ENCODE measurements around the gene DMXL2.

The DMXL2 gene

GRCh38 chr15:51642696-51643095, 20.1 kb upstream of the DMXL2 start:
- Mint-ChIP-seq H3K27me3 (no peaks in the 10 kb centered on the region), H3K4me3 (no peak overlapping the region), H3K36me3 (no peaks in the 10 kb centered on the region), H3K27ac (no peak overlapping the region), H3K9me3 (ENCODE audit: low read depth) (no peaks in the 10 kb centered on the region), H3K4me1 (ENCODE audit: low read depth) (no peaks in the 10 kb centered on the region)

GRCh38 chr15:51641490-51642130, 19.0 kb upstream of the DMXL2 start:
- no peaks in the 10 kb centered on the region for H3K9me3 Mint-ChIP-seq (ENCODE audit: low read depth)
- no peak overlapping the region for H3K27ac Mint-ChIP-seq
- no peaks in the 10 kb centered on the region for H3K27me3 Mint-ChIP-seq
- no peaks in the 10 kb centered on the region for H3K4me1 Mint-ChIP-seq (ENCODE audit: low read depth)
- H3K36me3 Mint-ChIP-seq = no peaks in the 10 kb centered on the region
- H3K4me3 Mint-ChIP-seq = no peak overlapping the region

GRCh38 chr15:51634591-51635198, 12.1 kb upstream of the DMXL2 start:
- H3K27ac Mint-ChIP-seq = no peak overlapping the region
- no peaks in the 10 kb centered on the region for H3K27me3 Mint-ChIP-seq
- no peaks in the 10 kb centered on the region for H3K9me3 Mint-ChIP-seq (ENCODE audit: low read depth)
- no peak overlapping the region for H3K4me3 Mint-ChIP-seq
- no peaks in the 10 kb centered on the region for H3K36me3 Mint-ChIP-seq
- H3K4me1 Mint-ChIP-seq (ENCODE audit: low read depth) = no peaks in the 10 kb centered on the region

- Mint-ChIP-seq H3K4me1 (ENCODE audit: low read depth) (no peaks in the 10 kb centered on the region), H3K27ac (no peak overlapping the region), H3K4me3 (no peak overlapping the region), H3K27me3 (peaks cover 9% of the 10 kb centered on the region), H3K36me3 (no peaks in the 10 kb centered on the region), H3K9me3 (ENCODE audit: low read depth) (no peaks in the 10 kb centered on the region)
Observed at GRCh38 chr15:51629612-51630011, 7.0 kb upstream of the DMXL2 start.

GRCh38 chr15:51625236-51625635, 2.7 kb upstream of the DMXL2 start:
- Mint-ChIP-seq H3K4me1 (ENCODE audit: low read depth) (peaks cover 9% of the 10 kb centered on the region), H3K9me3 (ENCODE audit: low read depth) (no peaks in the 10 kb centered on the region), H3K27ac (no peak overlapping the region), H3K36me3 (no peaks in the 10 kb centered on the region), H3K4me3 (no peak overlapping the region), H3K27me3 (peaks cover 9% of the 10 kb centered on the region)

GRCh38 chr15:51624022-51624421, 1.5 kb upstream of the DMXL2 start:
- Mint-ChIP-seq H3K36me3 (no peaks in the 10 kb centered on the region), H3K9me3 (ENCODE audit: low read depth) (no peaks in the 10 kb centered on the region), H3K27ac (no peak overlapping the region), H3K27me3 (peaks cover 9% of the 10 kb centered on the region), H3K4me3 (peak overlapping the region; percentile 20), H3K4me1 (ENCODE audit: low read depth) (peaks cover 9% of the 10 kb centered on the region)

GRCh38 chr15:51623386-51623938, 891 bp upstream of the DMXL2 start:
- Mint-ChIP-seq H3K27me3 (peaks cover 9% of the 10 kb centered on the region), H3K36me3 (no peaks in the 10 kb centered on the region), H3K27ac (peak overlapping the region; percentile 8)

GRCh38 chr15:51621936-51622603, 501 bp downstream of the DMXL2 start:
- H3K27me3 Mint-ChIP-seq = peaks cover 4% of the 10 kb centered on the region
- H3K9me3 Mint-ChIP-seq (ENCODE audit: low read depth) = no peaks in the 10 kb centered on the region
- peaks cover 9% of the 10 kb centered on the region for H3K4me1 Mint-ChIP-seq (ENCODE audit: low read depth)
- peak overlapping the region; percentile 46 for H3K27ac Mint-ChIP-seq
- peak overlapping the region; percentile 85 for H3K4me3 Mint-ChIP-seq
- no peaks in the 10 kb centered on the region for H3K36me3 Mint-ChIP-seq

More at GRCh38 chr15:51623386-51623938, 891 bp upstream of the DMXL2 start:
- peak overlapping the region; percentile 85 for H3K4me3 Mint-ChIP-seq
- H3K4me1 Mint-ChIP-seq (ENCODE audit: low read depth) = peaks cover 9% of the 10 kb centered on the region
- no peaks in the 10 kb centered on the region for H3K9me3 Mint-ChIP-seq (ENCODE audit: low read depth)

GRCh38 chr15:51621155-51621765, 1.3 kb downstream of the DMXL2 start:
- Mint-ChIP-seq H3K9me3 (ENCODE audit: low read depth) (no peaks in the 10 kb centered on the region), H3K4me3 (peak overlapping the region; percentile 85)

GRCh38 chr15:51620641-51621040, 1.9 kb downstream of the DMXL2 start:
- no peaks in the 10 kb centered on the region for H3K9me3 Mint-ChIP-seq (ENCODE audit: low read depth)
- no peak overlapping the region for H3K27ac Mint-ChIP-seq
- H3K4me1 Mint-ChIP-seq (ENCODE audit: low read depth) = peaks cover 9% of the 10 kb centered on the region
- H3K27me3 Mint-ChIP-seq = peaks cover under 1% of the 10 kb centered on the region
- peaks cover 3% of the 10 kb centered on the region for H3K36me3 Mint-ChIP-seq
- peak overlapping the region; percentile 56 for H3K4me3 Mint-ChIP-seq

More at GRCh38 chr15:51621155-51621765, 1.3 kb downstream of the DMXL2 start:
- Mint-ChIP-seq H3K4me1 (ENCODE audit: low read depth) (peaks cover 9% of the 10 kb centered on the region), H3K27ac (no peak overlapping the region), H3K27me3 (peaks cover 2% of the 10 kb centered on the region), H3K36me3 (no peaks in the 10 kb centered on the region)

- Mint-ChIP-seq H3K27ac (no peak overlapping the region), H3K4me3 (no peak overlapping the region), H3K9me3 (ENCODE audit: low read depth) (no peaks in the 10 kb centered on the region), H3K27me3 (no peaks in the 10 kb centered on the region), H3K4me1 (ENCODE audit: low read depth) (peaks cover 9% of the 10 kb centered on the region), H3K36me3 (peaks cover 4% of the 10 kb centered on the region)
Observed at GRCh38 chr15:51620122-51620521, 2.4 kb downstream of the DMXL2 start.

- Mint-ChIP-seq H3K36me3 (peaks cover 4% of the 10 kb centered on the region), H3K27me3 (no peaks in the 10 kb centered on the region), H3K27ac (no peak overlapping the region), H3K4me3 (no peak overlapping the region), H3K4me1 (ENCODE audit: low read depth) (peaks cover 9% of the 10 kb centered on the region), H3K9me3 (ENCODE audit: low read depth) (no peaks in the 10 kb centered on the region)
Observed at GRCh38 chr15:51619331-51620035, 3.1 kb downstream of the DMXL2 start.

- Mint-ChIP-seq H3K4me1 (ENCODE audit: low read depth) (peaks cover 4% of the 10 kb centered on the region), H3K4me3 (no peak overlapping the region), H3K36me3 (peaks cover 9% of the 10 kb centered on the region), H3K9me3 (ENCODE audit: low read depth) (peaks cover 4% of the 10 kb centered on the region), H3K27me3 (no peaks in the 10 kb centered on the region), H3K27ac (no peak overlapping the region)
Observed at GRCh38 chr15:51617886-51618285, 4.7 kb downstream of the DMXL2 start.

GRCh38 chr15:51613951-51614350, 8.6 kb downstream of the DMXL2 start:
- Mint-ChIP-seq H3K4me3 (no peak overlapping the region), H3K27me3 (no peaks in the 10 kb centered on the region), H3K9me3 (ENCODE audit: low read depth) (peaks cover 9% of the 10 kb centered on the region), H3K36me3 (peaks cover 9% of the 10 kb centered on the region), H3K4me1 (ENCODE audit: low read depth) (no peaks in the 10 kb centered on the region), H3K27ac (no peak overlapping the region)

Measured in activated naive CD8-positive, alpha-beta T cell (primary cell).